HG03108 (cell line): Measurements from ENCODE around the gene MALAT1.
"Not testable (repeated sequence)": the region's sequence is repeated elsewhere in the genome, so short reads cannot be mapped to it uniquely, and the experiment has no call there.

ENCODE experiments used
- ATAC-seq: cut with Tn5 transposase; IDR thresholded peaks from one replicate; pipeline ENCODE4 v1.9.1; 2021; ENCODE audit warnings: moderate library complexity; ENCODE audit not compliant: unreplicated experiment

The MALAT1 gene

DNA sequence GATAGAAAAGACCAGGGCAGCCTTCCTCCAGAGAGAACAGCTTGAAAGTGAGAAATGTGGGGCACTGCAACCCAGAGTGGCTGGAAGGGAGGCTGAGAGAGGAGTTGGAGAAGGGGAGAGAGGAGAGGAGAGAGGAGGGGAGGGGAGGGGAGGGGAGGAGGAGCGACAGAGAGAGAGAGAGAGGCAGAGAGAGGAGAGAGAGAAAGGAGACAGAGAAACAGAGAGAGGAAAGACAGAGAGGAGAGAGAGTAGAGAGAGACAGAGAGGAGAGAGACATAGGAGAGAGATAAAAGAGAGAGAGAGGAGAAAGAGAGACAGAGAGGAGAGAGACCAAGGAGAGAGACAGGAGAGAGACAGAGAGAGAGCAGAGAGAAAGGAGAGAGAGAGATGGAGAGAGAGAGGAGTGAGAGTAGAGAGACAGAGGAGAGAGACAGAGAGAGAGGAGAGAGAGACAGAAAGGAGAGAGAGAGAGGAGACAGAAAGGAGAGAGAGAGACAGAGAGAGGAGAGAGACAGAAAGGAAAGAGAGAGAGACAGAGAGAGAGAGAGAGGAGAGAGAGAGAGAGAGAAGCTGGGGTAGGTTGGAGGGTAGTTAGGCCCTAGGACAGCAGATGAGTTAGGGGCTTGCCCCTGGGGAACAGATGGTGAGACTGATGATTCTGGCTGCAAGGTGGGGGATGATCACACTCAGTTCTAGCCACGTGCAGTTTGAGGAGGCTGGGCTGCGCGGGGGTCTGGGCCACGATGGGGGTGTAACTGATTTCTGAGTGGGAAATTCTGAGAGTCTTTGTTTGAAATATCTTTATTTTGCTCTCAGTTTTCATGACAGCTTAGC, 17.5 kb downstream of the MALAT1 start:
- no peak for ATAC-seq

DNA sequence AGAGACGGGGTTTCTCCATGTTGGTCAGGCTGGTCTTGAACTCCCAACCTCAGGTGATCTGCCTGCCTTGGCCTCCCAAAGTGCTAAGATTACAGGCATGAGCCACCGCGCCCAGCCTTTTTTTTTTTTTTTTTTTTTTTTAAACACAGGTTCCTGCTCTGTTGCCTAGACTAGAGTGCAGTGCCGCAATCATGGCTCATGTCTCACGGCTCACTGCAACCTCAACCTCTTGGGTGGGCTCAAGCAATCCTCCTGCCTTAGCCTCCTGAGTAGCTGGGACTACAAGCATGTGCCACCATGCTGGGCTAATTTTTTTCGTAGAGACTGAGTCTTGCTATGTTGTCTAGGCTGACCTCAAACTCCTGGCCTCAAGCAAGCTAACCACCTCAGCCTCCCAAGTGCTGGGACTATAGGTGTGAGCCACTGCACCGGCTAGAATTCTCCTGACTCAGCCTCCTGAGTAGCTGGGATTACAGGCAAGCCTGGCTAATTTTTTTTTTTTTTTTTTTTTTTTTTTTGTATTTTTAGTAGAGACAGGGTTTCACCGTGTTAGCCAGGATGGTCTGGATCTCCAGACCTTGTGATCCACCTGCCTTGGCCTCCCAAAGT, 20.2 kb downstream of the MALAT1 start:
- ATAC-seq, result not testable (repeated sequence)

DNA sequence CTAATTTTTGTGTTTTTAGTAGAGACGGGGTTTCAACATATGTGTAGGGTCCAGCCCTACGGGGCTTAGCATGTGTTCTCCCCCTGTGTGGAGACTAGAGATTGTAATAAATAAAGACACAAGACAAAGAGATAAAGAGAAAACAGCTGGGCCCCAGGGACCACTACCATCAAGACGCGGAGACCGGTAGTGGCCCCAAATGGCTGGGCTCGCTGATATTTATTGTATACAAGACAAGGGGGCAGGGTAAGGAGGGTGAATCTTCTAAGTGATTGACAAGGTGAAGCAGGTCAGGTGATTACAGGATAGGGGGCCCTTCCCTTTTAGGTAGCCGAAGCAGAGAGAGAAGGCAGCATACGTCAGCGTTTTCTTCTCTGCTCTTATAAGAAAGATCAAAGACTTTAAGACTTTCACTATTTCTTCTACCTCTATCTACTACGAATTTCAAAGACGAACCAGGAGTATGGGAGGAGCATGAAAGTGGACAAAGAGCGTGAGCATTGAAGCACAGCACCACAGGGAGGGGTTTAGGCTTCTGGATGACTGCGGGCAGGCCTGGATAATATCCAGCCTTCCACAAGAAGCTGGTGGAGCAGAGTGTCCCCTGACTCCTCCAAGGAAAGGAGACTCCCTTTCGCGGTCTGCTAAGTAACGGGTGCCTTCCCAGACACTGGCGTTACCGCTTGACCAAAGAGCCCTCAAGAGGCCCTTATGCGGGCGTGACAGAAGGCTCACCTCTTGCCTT, 23.1 kb downstream of the MALAT1 start:
- ATAC-seq, result not testable (repeated sequence)

DNA sequence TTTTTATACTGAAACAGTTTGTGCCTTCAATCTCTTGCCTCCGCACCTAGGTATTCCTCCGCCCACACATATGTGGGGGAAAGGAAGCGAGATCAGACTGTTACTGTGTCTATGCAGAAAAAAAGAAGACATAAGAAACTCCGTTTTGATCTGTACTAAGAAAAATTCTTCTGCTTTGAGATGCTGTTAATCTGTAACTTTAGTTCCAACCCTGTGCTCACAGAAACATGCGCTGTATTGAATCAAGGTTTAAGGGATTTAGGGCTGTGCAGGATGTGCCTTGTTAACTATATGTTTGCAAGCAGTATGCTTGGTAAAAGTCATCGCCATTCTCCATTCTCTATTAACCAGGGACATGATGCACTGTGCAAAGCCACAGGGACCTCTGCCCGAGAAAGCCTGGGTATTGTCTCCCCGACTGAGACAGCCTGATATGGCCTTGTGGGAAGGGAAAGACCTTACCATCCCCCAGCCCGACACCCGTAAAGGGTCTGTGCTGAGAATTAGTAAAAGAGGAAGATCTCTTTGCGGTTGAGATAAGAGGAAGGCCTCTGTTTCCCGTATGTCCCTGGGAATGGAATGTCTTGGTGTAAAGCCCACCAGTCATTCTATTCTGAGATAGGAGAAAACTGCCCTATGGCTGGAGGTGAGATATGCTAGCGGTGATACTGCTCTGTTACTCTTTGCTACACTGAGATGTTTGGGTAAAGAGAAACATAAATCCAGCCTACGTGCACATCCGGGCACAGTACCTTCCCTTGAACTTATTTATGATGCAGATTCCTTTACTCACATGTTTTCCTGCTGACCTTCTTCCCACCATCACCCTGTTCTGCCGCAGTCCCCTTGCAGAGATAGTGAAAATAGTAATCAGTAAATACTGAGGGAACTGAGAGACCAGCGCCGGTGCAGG, 24.1 kb downstream of the MALAT1 start:
- not testable (repeated sequence) for ATAC-seq

DNA sequence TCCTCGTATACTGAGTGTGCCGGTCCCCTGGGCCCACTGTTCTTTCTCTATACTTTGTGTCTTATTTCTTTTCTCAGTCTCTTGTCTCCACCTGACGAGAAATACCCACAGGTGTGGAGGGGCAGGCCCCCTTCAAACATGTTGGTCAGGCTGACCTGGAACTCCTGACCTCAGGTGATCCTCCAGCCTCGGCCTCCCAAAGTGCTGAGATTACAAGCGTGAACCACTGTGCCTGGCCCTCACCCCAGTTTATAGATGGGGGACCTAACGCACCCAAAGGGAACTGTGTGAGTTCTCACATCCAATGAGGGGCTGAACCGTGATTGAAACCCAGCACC, 24.8 kb downstream of the MALAT1 start:
- ATAC-seq, result not testable (repeated sequence)

DNA sequence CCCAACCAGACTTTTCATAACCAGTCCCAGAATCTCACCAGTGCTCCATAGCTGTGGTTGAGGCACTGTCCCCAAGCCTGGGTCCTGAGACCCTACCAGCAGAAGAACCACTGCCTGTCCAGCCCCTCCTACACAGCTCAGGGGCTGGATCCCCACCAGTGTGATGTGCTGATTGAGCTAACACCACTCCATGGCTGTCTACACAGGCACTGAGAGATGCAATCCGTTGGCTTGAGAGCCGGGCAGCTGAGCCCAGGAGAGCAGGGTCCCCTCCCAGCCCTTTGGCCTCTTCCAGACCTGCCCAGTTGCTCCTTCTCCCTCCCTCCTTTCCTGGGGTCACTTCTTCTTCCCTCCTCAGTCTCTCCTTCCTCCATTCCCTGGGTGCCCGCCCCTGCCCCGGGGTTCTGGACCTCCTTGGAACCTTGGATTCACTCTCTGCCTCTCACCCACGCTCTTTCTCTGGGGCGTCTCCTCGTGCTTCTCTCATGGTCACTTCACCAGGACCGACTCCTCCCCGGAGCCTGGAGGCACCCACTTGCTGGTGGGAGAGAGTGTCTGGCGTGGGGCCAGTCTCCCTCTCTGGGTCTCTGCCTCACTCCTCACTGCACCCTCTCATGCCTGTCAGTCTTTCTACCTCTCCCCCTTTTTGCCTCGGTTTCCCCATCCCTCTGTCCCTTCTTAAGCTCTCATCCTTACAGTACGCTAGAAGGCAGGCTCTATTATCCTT, 25.3 kb downstream of the MALAT1 start:
- no peak for ATAC-seq

DNA sequence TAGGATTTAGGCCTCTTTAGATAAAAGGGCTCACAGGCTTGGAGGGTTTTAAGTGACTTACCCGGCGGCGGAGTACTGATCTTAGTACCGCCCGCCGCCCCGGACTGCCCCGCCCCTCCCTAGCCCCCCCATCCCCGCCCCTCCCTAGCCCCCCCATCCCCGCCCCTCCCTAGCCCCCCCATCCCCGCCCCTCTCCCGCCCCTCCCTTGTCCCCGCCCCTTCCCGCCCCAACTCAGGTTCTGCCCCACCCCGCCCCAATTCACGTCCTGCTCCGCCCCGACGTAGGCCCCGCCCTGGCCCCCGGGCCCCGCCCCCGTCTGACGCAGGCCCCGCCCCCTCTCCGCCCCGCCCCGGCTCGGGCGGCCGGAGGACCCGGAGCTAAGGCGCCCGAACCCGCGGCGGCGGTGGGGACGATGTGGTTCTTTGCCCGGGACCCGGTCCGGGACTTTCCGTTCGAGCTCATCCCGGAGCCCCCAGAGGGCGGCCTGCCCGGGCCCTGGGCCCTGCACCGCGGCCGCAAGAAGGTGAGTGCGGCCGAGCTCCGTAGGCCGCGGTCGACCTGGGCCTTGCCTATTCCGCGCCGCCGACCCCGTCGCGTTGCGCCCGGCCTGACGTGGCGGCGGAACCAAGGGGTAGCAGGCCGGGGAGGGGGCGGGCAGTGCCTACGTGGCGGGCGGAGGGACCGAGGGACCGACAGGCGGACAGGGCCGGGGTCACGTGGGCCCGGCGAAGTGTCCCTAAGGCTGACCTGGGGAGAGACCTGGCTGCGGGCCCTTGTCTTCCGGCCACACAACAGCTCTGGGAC, 26.1 kb downstream of the MALAT1 start, which contains the start of gene SCYL1:
Gene SCYL1, plus strand, starts transcription at position 343 of the 805 bp plus-strand sequence. Its CDS starts 71 bp downstream, at position 414.
- no peak for ATAC-seq

DNA sequence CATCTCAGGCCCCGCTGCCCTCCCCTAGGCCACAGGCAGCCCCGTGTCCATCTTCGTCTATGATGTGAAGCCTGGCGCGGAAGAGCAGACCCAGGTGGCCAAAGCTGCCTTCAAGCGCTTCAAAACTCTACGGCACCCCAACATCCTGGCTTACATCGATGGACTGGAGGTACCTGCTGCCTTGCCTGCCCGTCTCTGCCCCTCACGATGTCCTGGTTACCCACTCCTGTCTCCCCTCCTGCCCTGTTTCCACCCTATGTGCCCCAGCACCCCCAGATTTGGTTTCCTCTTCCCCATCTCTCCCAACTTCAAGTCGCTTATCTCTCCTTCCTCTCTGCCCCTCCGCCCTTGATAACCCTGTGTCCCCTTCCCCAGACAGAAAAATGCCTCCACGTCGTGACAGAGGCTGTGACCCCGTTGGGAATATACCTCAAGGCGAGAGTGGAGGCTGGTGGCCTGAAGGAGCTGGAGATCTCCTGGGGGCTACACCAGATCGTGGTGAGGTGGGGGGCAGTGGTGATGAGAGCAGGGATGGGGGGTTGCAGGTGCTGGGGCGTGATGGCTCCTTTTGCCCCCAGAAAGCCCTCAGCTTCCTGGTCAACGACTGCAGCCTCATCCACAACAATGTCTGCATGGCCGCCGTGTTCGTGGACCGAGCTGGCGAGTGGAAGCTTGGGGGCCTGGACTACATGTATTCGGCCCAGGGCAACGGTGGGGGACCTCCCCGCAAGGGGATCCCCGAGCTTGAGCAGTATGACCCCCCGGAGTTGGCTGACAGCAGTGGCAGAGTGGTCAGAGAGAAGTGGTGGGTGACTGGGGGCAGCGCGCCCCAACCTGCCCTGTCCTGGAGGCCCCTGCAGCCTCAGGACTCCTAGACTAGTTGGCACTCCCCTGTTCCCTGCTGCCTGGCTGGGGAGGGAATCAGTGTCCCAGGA, 27.0 kb downstream of the MALAT1 start:
- ATAC-seq, result no peak

DNA sequence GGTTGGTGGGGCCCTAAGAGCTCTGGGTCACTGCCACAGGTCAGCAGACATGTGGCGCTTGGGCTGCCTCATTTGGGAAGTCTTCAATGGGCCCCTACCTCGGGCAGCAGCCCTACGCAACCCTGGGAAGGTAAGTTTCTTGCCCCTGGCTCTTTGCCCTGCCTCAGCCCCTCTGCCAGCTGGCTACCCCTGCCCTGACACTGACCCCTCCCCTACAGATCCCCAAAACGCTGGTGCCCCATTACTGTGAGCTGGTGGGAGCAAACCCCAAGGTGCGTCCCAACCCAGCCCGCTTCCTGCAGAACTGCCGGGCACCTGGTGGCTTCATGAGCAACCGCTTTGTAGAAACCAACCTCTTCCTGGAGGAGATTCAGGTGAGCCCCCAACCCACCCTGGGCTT, 27.9 kb downstream of the MALAT1 start:
- ATAC-seq, result no peak

DNA sequence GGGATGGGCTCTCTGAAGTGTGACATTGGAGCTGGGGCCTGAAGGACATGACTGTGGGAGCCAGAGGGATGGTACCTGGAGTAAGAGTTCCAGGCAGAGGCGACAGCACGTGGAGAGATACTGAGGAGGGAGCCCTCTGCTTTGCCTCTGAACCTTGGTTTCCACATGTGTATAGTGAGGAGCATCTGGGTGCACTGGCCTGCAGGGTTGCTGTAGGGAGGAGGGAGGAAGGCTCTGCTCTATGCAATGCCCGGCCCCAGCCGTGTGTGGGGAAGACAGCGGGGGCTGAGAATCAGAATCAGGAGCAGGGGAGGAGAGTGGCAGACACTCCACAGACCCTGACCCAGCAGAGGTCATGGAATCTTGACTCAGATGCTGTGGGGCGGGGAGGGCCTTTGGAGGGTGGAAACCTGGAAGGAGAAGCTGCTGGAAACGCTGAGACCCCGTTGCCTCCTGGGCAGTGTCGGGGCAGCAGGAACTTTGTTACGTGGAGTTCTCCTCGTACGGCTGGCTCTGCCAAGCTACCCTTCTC, 30.0 kb downstream of the MALAT1 start:
- no peak for ATAC-seq

DNA sequence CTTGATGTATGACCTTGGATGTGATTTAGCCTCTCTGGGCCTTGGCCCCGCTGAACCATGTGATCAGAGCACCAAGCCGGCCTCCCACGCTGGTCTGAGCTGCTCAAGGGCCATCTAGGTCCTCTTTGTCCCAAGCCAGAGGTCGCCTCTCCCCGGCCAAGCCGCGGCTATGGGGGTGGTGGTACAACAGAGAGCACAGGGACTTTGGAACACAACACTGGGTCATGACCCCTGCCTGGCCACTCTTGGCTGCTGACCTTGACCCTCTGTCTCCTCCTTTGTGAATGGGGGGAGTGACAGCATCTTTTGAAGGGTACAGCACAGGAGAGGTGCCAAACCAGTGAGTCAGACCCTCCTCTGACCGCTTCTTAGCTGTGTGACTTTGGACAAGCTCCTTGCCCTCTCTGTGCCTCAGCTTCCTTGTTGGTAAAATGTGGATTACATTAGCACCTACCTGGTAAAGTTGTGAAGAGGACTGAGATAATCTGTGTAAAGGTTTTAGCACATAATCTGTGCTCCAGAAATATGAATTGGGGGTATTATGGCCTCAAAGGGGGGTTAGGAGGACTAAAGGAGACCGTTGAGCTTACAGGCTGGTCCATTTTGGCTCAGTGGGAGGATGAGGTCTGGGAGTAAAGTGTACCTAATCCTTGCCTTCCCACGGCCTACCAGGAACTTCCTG, 30.8 kb downstream of the MALAT1 start:
- no peak for ATAC-seq

DNA sequence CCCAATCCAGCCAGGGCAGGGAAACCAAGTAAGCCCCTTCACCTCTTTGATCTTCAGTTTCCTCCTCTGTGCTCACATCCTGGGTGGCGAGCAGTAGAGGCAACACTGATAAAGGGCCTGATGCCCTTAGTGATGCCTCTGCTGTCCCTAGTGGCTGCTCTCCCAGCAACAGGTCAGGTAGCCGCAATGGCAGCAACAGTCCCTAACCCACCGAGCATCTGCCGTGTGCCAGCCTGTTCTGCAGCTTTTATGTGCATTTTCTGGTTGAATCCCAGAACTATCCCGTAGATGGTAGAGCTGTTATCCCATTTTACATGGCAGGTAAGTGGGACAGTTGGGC, 31.3 kb downstream of the MALAT1 start:
- no peak for ATAC-seq

DNA sequence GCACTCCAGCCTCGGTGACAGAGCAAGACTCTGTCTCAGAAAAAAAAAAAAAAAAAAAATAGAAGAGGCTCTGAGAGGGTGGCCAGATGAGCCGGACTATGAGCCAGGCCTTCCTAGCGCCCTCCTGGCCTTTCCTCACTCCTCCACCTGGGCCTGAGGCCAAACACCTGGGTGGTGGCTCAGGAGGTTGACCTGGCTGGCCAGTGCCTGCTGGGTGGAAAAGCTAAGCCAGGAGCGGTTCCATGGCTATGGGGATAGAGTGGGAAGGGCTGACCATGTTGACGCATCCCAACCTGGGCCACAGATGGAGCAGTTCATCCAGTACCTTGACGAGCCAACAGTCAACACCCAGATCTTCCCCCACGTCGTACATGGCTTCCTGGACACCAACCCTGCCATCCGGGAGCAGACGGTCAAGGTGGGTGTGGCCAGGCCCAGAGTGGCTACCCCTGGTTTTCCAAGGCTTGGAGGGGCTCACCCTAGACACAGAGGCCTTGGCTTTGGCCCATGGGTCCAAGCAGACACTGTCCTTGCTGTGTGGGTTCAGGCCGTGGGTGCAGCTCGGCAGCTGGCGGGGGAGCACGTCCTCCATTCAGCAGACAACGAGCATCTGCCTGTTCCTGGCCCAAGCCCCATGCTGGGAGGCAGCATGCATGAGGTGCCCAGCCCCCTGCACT, 33.7 kb downstream of the MALAT1 start:
- ATAC-seq, result no peak

DNA sequence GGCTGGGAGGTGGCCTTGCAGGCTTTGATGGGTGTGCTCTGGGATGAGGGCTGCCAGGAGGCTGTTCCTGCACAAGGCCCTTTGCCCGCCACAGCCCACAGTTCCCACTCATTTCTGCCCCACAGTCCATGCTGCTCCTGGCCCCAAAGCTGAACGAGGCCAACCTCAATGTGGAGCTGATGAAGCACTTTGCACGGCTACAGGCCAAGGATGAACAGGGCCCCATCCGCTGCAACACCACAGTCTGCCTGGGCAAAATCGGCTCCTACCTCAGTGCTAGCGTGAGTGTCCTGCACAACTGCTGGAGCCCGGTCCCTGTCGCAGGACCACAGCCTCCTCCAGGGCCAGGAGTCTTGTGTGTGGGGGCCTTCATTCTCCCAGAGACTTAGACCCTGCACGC, 36.3 kb downstream of the MALAT1 start:
- ATAC-seq, result no peak

DNA sequence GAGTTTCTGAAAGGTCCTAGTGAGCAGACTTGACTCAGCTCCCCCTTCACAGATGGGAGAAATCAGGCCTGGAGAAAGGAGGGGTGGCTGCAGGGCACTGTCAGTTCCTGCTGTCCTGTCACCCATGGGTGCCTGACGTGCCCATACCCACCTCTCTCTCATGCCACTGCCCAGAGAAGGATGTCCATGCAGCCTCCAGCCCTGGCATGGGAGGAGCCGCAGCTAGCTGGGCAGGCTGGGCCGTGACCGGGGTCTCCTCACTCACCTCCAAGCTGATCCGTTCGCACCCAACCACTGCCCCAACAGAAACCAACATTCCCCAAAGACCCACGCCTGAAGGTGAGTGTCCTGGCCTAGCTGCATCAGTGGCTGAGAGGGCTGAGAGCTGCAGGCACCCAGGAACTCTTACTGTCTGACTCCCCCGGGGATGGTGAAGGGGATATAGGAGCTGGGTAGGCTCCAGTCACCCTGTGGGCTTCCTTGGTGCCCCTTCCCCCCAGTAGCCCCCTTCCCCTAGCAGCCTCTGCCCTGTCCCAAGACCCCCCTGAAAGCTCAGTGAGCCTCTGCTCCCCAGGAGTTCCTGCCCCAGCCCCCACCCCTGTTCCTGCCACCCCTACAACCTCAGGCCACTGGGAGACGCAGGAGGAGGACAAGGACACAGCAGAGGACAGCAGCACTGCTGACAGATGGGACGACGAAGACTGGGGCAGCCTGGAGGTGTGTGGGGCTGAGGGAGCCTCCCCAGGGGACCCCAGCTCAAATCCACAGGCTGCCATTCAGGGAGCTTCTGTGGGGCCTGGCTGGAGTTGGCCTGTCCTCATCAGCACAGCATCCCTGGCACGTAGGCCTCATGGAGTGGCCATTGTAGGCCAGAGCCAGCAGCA, 37.8 kb downstream of the MALAT1 start:
- no peak for ATAC-seq

DNA sequence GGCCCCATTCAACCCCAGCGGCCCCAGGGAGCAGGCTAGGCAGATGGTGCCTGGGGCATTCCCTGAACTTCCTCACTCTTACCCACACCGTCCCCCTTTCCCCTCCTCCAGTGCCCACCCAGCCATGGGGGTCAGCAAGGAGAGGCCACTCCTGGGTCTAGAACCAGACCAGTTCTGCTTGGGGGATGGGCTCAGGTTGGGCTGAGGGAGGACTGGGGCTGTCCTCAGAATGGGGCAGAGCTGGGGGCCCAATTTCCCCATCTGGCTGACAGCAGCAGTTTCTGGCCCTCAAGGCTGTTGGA, 38.4 kb downstream of the MALAT1 start:
- no peak for ATAC-seq
